Large intestine (tissue), 3 donors: ENCODE measurements around the gene ABHD17B. TPM values are rescaled to one million over a fixed set of nuclear protein-coding genes. Genes with fewer than 3 reads are reported as not detected.

Source experiments
- DNase-seq, 2 donors: peaks; one replicate each; pipeline versions ENCODE4 v3.0.0 to v3.0.0-alpha.2; 2013
- H3K27ac ChIP-seq: one replicate; pipeline ENCODE4 v1.5.1; 2013; ENCODE audit warnings: low read length
- H3K27me3 ChIP-seq: 2 replicates; pipeline ENCODE4 v1.6.1; 2013; ENCODE audit warnings: low read length; ENCODE audit not compliant: control insufficient read depth, insufficient read depth
- H3K36me3 ChIP-seq: 2 replicates; pipeline ENCODE4 v1.6.1; 2013; ENCODE audit warnings: low read length; ENCODE audit not compliant: control insufficient read depth, insufficient read depth
- H3K4me1 ChIP-seq: one replicate; pipeline ENCODE4 v1.6.1; 2013; ENCODE audit warnings: low read length; ENCODE audit not compliant: control insufficient read depth, insufficient read depth
- H3K4me3 ChIP-seq: one replicate; pipeline ENCODE4 v1.5.1; 2013; ENCODE audit warnings: low read length
- H3K9me3 ChIP-seq: one replicate; pipeline ENCODE4 v1.6.1; 2013; ENCODE audit warnings: mild to moderate bottlenecking, low read depth, low read length, moderate library complexity; ENCODE audit not compliant: control insufficient read depth
- WGBS: methylation state at CpG from one replicate; pipeline ENCODE4 v1.1.5; 2013; ENCODE audit warnings: low lambda C conversion rate; ENCODE audit not compliant: insufficient coverage; 5-methylcytosine and 5-hydroxymethylcytosine counted together
- polyA plus RNA-seq: library from polyadenylated mRNA; unstranded; fragments of 120-200 nt; gene quantifications from one replicate; pipeline ENCODE4 v1.2.1, GENCODE V29; 2013

ABHD17B gene
- polyA plus RNA-seq, 1 donor, result 22.9 TPM

DNA sequence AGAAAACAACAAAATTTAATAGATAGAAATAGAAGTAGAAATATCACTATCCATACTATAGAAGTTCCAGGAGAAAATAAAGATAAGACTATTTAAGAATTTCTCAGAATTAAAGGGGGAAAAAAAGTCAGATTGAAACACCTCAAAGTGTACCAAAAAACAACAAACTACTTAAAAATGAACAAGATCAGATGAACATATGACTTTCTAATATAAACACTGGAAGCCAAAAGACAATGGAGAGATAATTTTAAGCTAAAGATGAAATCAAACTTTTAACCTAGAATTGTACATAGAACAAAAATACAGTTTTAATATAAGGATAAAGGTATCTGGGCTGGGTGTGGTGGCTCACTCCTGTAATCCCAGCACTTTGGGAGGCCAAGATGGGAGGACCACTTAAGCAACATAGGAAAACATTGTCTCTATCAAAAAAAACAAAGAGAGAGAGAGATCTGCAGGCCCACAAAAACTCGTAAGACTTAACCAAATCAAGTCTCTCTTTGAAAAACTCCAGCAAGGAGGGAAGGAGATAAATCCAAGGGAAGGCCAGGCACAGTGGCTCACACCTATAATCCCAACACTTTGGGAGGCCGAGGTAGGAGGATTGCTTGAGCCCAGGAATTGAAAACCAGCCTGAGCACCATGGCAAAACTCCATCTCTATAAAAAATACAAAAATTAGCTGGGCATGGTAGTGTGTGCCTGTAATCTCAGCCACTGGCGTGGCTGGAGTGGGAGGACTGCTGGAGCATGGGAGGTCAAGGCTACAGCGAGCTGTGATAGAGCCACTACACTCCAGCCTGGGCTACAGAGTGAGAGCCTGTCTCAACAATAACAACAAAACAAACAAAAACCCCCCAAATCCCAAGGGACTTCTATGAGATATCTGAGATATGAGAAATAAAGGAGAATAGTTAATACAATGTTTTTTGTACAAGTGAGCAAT, 32.4 kb downstream of the ABHD17B start:
- peaks cover 37% of the 10 kb centered on the region for H3K9me3 ChIP-seq

DNA sequence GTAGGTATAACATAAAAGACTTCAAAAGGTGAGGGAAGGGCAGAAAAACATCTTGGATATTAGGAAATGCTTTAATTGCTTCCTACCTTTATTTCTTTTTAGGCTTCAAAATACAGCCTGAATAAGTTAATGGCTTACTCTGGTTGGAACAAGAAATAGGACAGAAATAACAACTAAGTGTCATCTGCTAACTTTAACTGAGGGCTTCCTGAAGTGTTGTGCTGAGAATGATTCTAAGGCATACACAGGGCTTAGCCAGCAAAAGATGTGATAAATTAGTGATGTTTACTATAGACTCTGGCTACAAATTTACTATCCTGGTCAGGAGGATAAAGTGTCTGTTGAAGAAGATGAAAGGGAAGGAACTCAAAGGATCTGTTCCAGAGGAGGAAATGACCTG, 34.2 kb downstream of the ABHD17B start:
- no peaks in the 10 kb centered on the region for H3K4me1 ChIP-seq
- H3K36me3 ChIP-seq, result no peaks in the 10 kb centered on the region
- no peak overlapping the region for H3K4me3 ChIP-seq
- H3K27me3 ChIP-seq, result no peaks in the 10 kb centered on the region
- H3K27ac ChIP-seq, result no peak overlapping the region
- H3K9me3 ChIP-seq, result peaks cover 22% of the 10 kb centered on the region
- no peak for DNase-seq

More for the DNA sequence above, 32.4 kb downstream of the ABHD17B start:
- H3K27ac ChIP-seq, result no peak overlapping the region
- H3K4me1 ChIP-seq, result no peaks in the 10 kb centered on the region
- H3K4me3 ChIP-seq, result no peak overlapping the region
- H3K27me3 ChIP-seq, result no peaks in the 10 kb centered on the region
- H3K36me3 ChIP-seq, result no peaks in the 10 kb centered on the region
- WGBS, result no CpG with 5 or more reads among the region's 4 CpGs
- no peak for DNase-seq

DNA sequence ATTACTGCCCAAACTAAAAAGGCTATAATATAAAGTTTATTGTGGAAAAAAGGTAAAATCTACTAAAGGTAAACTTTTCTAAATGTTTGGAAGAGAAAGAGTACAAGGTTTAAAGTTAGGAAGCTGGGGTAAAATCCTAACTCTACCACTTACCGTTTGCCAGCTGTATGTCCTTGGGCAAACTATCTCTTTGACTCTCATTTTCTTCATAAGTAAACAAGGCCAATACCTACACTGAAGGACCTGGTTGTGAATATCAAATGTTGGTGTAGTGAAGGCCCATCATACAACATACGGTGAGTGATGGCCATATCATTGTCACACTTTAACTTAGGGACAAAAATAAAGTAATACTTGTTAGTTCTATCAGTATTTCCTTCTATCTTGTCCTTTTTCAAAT, 34.9 kb downstream of the ABHD17B start:
- WGBS, result 83% methylated on average over 1 of the region's 2 CpGs
- Histone ChIP-seq H3K4me1 (no peaks in the 10 kb centered on the region), H3K27me3 (no peaks in the 10 kb centered on the region)

DNA sequence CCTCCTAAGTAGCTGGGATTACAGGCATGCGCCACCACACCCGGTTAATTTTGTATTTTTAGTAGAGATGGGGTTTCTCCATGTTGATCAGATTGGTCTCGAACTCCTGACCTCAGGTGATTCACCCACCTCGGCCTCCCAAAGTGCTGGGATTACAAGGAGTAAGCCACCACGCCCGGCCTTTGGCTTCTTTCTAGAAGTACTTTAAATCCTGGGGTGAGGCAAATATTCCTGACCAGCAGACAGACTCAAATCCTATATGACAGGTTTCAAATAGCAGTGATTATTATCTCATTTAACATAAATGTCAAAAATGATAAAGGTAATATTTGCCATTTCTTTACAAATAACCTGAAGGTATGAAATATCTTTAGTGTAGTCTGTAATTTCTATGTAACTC, 35.6 kb downstream of the ABHD17B start:
- Histone ChIP-seq H3K27ac (no peak overlapping the region), H3K4me3 (no peak overlapping the region), H3K27me3 (no peaks in the 10 kb centered on the region), H3K4me1 (no peaks in the 10 kb centered on the region), H3K9me3 (peaks cover 18% of the 10 kb centered on the region), H3K36me3 (peaks cover 2% of the 10 kb centered on the region)
- WGBS, result no CpG with 5 or more reads among the region's 6 CpGs
- DNase-seq, result no peak

More for the DNA sequence above, 34.9 kb downstream of the ABHD17B start:
- peaks cover 2% of the 10 kb centered on the region for H3K36me3 ChIP-seq
- DNase-seq, result no peak
- H3K4me3 ChIP-seq, result no peak overlapping the region
- H3K9me3 ChIP-seq, result peaks cover 18% of the 10 kb centered on the region
- no peak overlapping the region for H3K27ac ChIP-seq

DNA sequence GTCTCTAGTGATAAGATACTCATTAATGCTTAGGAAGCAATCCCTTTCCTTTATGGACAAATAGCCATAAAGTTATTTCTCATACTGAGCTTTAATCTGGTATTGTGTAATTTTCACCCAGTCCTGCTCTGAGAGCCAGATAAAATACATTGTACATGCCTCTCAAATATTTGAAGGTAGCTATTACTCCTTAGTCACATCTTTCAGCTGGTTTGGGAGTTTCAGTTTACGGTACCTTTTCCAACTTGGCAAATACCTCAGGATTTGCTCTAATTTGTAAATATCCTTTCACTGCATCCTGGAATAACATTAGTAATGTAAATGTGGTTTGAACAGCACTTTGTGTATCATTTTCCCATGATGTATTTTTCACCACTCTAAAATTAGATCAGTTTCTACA, 47.4 kb downstream of the ABHD17B start:
- Histone ChIP-seq H3K27me3 (no peaks in the 10 kb centered on the region), H3K27ac (no peak overlapping the region), H3K4me1 (no peaks in the 10 kb centered on the region), H3K9me3 (peaks cover 10% of the 10 kb centered on the region), H3K4me3 (no peak overlapping the region), H3K36me3 (peaks cover 3% of the 10 kb centered on the region)
- no CpG with 5 or more reads among the region's 1 CpG for WGBS
- DNase-seq, result peak; percentile 4 to 59

DNA sequence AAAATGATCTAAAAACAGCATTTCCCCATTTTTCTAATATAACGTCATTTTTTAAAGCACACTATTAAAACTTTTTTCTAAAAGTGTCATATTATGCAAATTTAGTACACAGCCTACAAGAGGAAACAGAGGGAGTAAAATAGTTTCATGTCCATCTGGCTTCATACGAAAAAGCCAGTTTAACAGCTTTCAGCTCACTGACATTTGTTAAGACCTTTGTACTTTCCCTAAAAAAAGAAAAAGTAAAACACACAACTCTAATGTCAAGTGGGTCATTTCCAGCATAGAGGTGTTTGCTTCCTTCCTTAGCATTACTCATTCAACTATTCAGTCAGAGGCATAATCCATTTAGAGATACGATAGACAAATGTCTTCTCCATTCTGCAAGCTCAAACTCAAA, 49.4 kb downstream of the ABHD17B start:
- DNase-seq, result no peak
- Histone ChIP-seq H3K27me3 (no peaks in the 10 kb centered on the region), H3K9me3 (peaks cover 10% of the 10 kb centered on the region), H3K4me1 (no peaks in the 10 kb centered on the region), H3K4me3 (no peak overlapping the region), H3K36me3 (peaks cover 1% of the 10 kb centered on the region), H3K27ac (no peak overlapping the region)
- 78% methylated on average over 1 of the region's 3 CpGs for WGBS

DNA sequence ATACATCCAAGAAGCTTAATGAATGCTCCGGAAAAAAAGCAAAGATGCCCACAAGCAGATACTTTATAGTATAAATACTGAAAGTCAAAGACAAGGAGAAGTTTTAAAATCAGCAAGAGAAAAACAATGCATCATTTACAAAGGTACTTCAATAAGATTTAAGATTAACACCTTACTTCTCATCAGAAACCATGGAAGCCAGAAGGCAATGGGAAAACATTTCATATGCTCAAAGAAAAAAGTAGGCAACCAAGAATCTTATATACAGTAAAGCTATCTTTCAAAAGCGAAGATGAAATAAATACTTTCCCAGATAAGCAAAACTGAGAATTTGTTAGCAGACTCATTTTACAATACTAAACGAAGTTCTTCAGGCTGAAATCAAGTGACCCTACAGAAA, 51.1 kb downstream of the ABHD17B start:
- Histone ChIP-seq H3K27ac (no peak overlapping the region), H3K9me3 (peaks cover 10% of the 10 kb centered on the region), H3K4me3 (no peak overlapping the region), H3K36me3 (no peaks in the 10 kb centered on the region), H3K27me3 (no peaks in the 10 kb centered on the region), H3K4me1 (no peaks in the 10 kb centered on the region)
- DNase-seq, result no peak
- 100% methylated on average over 2 of the region's 3 CpGs for WGBS

DNA sequence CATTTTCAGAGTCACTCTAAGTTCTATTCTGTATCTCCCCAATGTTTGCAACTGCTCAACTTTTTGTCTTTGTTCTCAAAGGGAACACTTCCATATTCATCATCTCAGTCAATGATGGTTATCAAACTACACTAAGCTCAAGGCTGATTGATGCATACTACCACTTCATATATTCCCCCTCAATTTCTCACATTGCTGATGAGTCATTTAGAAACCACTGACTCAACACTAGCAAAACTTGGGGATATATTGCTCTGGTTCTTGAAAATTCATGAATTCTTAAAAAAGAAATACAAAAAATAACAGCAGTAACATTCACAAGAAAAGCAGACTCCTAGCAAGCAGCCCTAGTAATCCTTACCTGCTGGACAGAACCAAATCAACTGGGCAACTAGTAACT, 52.2 kb downstream of the ABHD17B start:
- H3K4me1 ChIP-seq, result no peaks in the 10 kb centered on the region
- no peak overlapping the region for H3K27ac ChIP-seq
- no peaks in the 10 kb centered on the region for H3K36me3 ChIP-seq
- no peaks in the 10 kb centered on the region for H3K27me3 ChIP-seq
- peaks cover 10% of the 10 kb centered on the region for H3K9me3 ChIP-seq
- H3K4me3 ChIP-seq, result no peak overlapping the region
- DNase-seq, result no peak

DNA sequence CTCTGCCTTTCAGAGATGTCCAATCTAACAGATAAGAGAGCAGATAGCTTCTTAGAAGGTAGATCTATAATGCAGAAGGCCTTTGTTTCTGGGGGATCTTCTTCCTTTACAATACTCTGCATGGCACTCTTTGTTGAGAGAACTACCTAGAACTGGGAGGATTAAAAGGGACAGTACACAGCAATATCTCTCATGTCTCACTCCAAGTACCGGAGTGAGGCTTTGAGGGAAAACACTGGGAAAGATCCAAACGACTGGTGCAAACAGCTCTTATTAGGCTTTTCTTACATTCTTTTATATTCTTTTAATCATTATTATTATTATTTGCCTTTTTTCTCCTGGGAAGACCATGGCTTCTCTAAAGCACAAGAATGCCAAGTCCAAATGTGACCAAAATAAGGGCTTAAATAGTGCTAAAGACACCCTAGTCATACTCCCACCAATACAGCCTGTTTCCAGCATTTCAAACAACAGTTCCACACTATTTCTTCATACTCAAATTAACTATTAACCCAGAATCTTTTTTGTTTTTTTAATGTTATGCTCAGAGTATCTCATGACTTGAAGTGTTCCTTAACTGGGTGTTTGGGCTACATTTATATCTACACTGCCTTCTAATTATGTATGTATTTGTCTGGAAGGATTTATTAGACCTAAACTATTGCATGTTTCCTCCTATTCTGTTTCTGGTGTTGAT, 52.7 kb downstream of the ABHD17B start:
- peaks cover 10% of the 10 kb centered on the region for H3K9me3 ChIP-seq
- no peak for DNase-seq
- H3K27ac ChIP-seq, result no peak overlapping the region
- 100% methylated on average over 1 of the region's 2 CpGs for WGBS
- H3K4me3 ChIP-seq, result no peak overlapping the region
- no peaks in the 10 kb centered on the region for H3K27me3 ChIP-seq
- no peaks in the 10 kb centered on the region for H3K36me3 ChIP-seq
- no peaks in the 10 kb centered on the region for H3K4me1 ChIP-seq

DNA sequence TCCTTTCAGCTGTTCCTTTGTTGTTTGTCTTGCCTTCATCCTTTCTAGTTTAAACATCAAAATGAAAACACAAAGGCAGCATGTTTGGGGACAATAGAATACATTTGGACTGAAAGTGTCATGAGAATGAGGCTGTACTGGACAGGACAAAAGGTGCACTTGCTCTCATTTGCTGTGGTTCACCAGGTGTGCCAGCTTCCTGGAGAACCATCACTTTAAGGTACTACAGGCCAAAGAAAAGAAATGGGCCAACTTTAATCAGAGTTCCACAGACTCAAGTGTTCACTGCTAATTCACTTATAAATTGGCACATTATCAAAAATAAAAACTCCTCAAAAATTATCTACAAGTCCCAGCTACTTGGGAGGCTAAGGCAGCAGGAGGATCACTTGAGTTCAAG, 53.8 kb downstream of the ABHD17B start:
- DNase-seq, result no peak
- peaks cover 10% of the 10 kb centered on the region for H3K9me3 ChIP-seq
- H3K4me3 ChIP-seq, result no peak overlapping the region
- no peaks in the 10 kb centered on the region for H3K4me1 ChIP-seq
- no peaks in the 10 kb centered on the region for H3K36me3 ChIP-seq
- H3K27me3 ChIP-seq, result no peaks in the 10 kb centered on the region
- no peak overlapping the region for H3K27ac ChIP-seq
